Mucosa of descending colon (tissue), 3 donors: ENCODE measurements around the gene RGS9BP. TPM values are rescaled to one million over a fixed set of nuclear protein-coding genes. Genes with fewer than 3 reads are reported as not detected.
A peak's percentile ranks its signal among the peaks of the same experiment; 100 is the strongest.
"Not testable (repeated sequence)": the region's sequence is repeated elsewhere in the genome, so short reads cannot be mapped to it uniquely, and the experiment has no call there.

Source experiments
- ATAC-seq: fragments of 200-7000 bp; cut with Tn5 transposase; one replicate; pipeline ENCODE4 v1.9.1; 2020; ENCODE audit warnings: mild to moderate bottlenecking, moderate library complexity
- DNase-seq, 3 donors: peaks; one replicate each; pipeline ENCODE4 v3.0.0-alpha.2; 2020
- H3K36me3 ChIP-seq: fragments of 200-600 bp; one replicate; pipeline ENCODE4 v1.8.0; 2021; ENCODE audit warnings: low read depth, mild to moderate bottlenecking
- H3K4me1 ChIP-seq: fragments of 200-600 bp; one replicate; pipeline ENCODE4 v1.8.0; 2021; ENCODE audit warnings: low read depth, mild to moderate bottlenecking
- H3K4me3 ChIP-seq: fragments of 200-600 bp; one replicate; pipeline ENCODE4 v1.8.0; 2021; ENCODE audit warnings: mild to moderate bottlenecking
- H3K9me3 ChIP-seq: fragments of 200-600 bp; one replicate; pipeline ENCODE4 v1.8.0; 2021; ENCODE audit warnings: mild to moderate bottlenecking
- CTCF ChIP-seq: fragments of 200-600 bp; IDR thresholded peaks from one replicate; pipeline ENCODE4 v1.8.0; 2022; ENCODE audit warnings: antibody characterized with exemption, mild to moderate bottlenecking
- intact Hi-C, 2 donors: fragments of 100-400 bp; cut with DNase I in 1 of 2; cut with micrococcal nuclease in 1 of 2; formaldehyde crosslinking; loops; one replicate each; pipeline versions ENCODE4 v1.11.0 to v1.11.1; 2022; cut with DNase I, micrococcal nuclease
- total RNA-seq, 3 donors: library from RNA; stranded (reverse); fragmentation: NEBNext Ultra II Directional in 2 of 3; extraction: Animal tissue kit (Norgen Biotek cat#: 25700) in 2 of 3; gene quantifications; one replicate each; pipeline versions ENCODE4 v1.2.1 to v1.2.4, GENCODE V29; 2021 to 2023
- donor health status: DM: no; HTN: no; CAD: no; lungs with moderate emphysema.
- donor health status: DM: no; HTN: no; CAD: no.
- donor health status: DM: no; HTN: yes; CAD: no.

Gene RGS9BP
- total RNA-seq, 3 donors from 2014 or later: 0.17 to 0.79 TPM; not detected in 1

DNA sequence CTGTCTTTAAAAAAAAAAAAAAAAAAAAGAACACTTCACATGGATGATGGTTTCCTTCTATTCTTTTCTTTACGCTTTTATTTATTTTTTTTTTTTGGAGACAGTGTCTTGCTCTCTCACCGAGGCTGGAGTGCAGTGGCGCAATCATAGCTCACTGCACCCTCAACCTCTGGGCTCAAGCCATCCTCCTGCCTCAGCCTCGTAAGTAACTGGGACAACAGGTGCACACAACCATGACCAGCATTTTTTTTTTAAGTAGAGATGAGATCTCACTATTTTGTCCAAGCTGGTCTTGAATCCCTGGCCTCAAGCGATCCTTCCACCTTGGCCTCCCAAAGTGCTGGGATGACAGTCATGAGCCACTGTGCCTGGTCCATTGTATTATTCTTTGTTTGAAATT, 25.0 kb upstream of the RGS9BP start:
- H3K4me3 ChIP-seq: no peak overlapping the region
- no peak for DNase-seq
- no peak for ATAC-seq
- TF ChIP-seq CTCF: no peak
- H3K36me3 ChIP-seq: peaks cover 5% of the 10 kb centered on the region
- H3K4me1 ChIP-seq: peaks cover 10% of the 10 kb centered on the region
- intact Hi-C loops: no loop called here
- H3K9me3 ChIP-seq: no peaks in the 10 kb centered on the region

DNA sequence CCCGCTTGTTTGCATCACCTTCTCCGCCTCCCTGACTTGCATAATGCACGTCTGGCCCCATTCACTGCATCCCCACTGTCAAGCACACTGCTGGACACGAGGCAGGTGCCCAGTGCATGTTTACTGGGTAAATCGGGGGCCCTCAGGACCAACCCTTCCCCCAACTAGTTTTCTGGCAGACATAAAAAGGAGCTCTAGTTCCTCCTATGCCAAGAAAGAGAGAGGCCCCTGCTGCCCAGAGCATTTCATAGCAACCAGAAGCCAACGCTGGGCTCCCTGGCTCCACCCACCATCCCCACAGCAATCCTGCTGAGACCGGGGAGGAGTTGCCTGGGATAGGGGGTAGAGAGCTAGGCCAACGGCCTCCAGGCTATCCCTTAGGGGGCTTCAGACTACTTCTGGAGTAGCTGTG, 23.9 kb upstream of the RGS9BP start:
- Histone ChIP-seq H3K4me3 (no peak overlapping the region), H3K36me3 (peaks cover 5% of the 10 kb centered on the region), H3K9me3 (no peaks in the 10 kb centered on the region), H3K4me1 (peaks cover 10% of the 10 kb centered on the region)
- intact Hi-C loops: no loop called here
- peak; percentile 67 for ATAC-seq
- TF ChIP-seq CTCF: no peak
- DNase-seq: peak in 2 of 3 donors; percentile 30 to 48

DNA sequence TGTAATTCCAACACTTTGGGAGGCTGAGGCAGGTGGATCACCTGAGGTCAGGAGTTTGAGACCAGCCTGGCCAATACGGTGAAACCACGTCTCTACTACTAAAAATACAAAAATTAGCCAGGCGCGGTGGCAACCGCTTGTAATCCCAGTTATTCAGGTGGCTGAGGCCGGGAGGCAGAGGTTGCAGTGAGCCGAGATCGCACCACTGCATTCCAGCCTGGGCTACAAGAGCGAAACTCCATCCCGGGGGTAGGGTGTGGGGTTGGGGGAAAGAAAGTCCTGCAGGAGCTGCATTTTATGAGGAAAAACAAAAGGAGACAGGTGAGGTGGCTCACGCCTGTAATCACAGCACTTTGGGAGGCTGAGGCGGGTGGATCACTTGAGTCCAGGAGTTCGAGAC, 23.3 kb upstream of the RGS9BP start:
- H3K4me3 ChIP-seq, ATAC-seq, intact Hi-C loops, H3K9me3 ChIP-seq, H3K36me3 ChIP-seq, DNase-seq: not testable (repeated sequence)
- H3K4me1 ChIP-seq: peaks cover 10% of the 10 kb centered on the region

- Histone ChIP-seq H3K36me3 (no peaks in the 10 kb centered on the region), H3K4me3 (no peak overlapping the region), H3K9me3 (no peaks in the 10 kb centered on the region), H3K4me1 (peaks cover 10% of the 10 kb centered on the region)
- no peak for TF ChIP-seq CTCF
- ATAC-seq (peak; percentile 87), DNase-seq (peak; percentile 64 to 69 (median 65))
- intact Hi-C loops: no loop called here
These were observed 22.6 kb upstream of the RGS9BP start for GRCh38 chr19:32652894-32653598.

GRCh38 chr19:32653599-32653915, 22.1 kb upstream of the RGS9BP start:
- H3K36me3 ChIP-seq: no peaks in the 10 kb centered on the region
- H3K9me3 ChIP-seq: no peaks in the 10 kb centered on the region
- DNase-seq (peak in 1 of 3 donors; percentile 45), ATAC-seq (peak; percentile 66)
- H3K4me3 ChIP-seq: no peak overlapping the region
- intact Hi-C loops: no loop called here
- TF ChIP-seq CTCF: no peak
- H3K4me1 ChIP-seq: peaks cover 10% of the 10 kb centered on the region

DNA sequence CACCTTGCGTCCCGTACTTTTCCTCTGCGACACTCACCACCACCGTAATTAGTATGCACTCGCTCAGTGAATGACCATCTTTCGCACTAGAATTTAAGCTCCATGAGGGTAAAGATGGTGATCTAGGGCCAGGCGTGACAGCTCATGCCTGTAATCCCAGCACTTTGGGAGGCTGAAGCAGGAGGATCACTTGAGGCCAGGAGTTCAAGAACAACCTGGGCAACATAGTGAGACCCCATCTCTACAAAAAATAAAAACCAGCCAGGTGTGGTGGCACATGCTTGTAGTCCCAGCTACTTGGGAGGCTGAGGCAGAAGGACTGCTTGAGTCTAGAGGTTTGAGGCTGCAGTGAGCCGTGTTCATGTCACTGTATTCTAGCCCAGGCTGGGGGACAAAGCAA, 19.3 kb upstream of the RGS9BP start:
- DNase-seq, ATAC-seq, H3K4me3 ChIP-seq, intact Hi-C loops, H3K9me3 ChIP-seq, H3K36me3 ChIP-seq: not testable (repeated sequence)
- peaks cover 10% of the 10 kb centered on the region for H3K4me1 ChIP-seq

- Histone ChIP-seq H3K4me3 (no peak overlapping the region), H3K9me3 (no peaks in the 10 kb centered on the region), H3K4me1 (peaks cover 2% of the 10 kb centered on the region), H3K36me3 (no peaks in the 10 kb centered on the region)
- intact Hi-C loops: no loop called here
- no peak for TF ChIP-seq CTCF
- DNase-seq (no peak), ATAC-seq (no peak)
These were observed 17.6 kb upstream of the RGS9BP start for GRCh38 chr19:32658075-32658474.
